Spleen (tissue), 11 donors: ENCODE results near the gene RELL1. TPM values are rescaled to one million over a fixed set of nuclear protein-coding genes. Genes with fewer than 3 reads are reported as not detected.

Source experiments
- DNase-seq: peaks from one replicate; pipeline ENCODE4 v3.0.0-alpha.2; 2020
- H3K27ac ChIP-seq, 8 donors: fragments of 200-600 bp; sonication (generic) in 7 of 8; 1 replicate in 4 of 8; 2 replicates in 4 of 8; pipeline versions ENCODE4 v1.5.0 to v1.8.0; 2016 to 2021; ENCODE audit warnings: inconsistent platforms in 4 of 8, mild to moderate bottlenecking in 4 of 8, moderate library complexity in 1 of 8
- H3K27me3 ChIP-seq, 7 donors: fragments of 200-600 bp; sonication (generic) in 6 of 7; replicated peaks in 1 of 7; 1 replicate in 4 of 7; 2 replicates in 3 of 7; pipeline versions ENCODE4 v1.5.0 to v1.8.0; 2016 to 2021; ENCODE audit warnings: inconsistent platforms in 3 of 7, mild to moderate bottlenecking in 1 of 7
- H3K36me3 ChIP-seq, 6 donors: fragments of 200-600 bp; sonication (generic) in 5 of 6; 1 replicate in 4 of 6; 2 replicates in 2 of 6; pipeline versions ENCODE4 v1.5.0 to v1.8.0; 2016 to 2021; ENCODE audit warnings: inconsistent platforms in 2 of 6
- H3K4me1 ChIP-seq, 6 donors: fragments of 200-600 bp; sonication (generic) in 5 of 6; 1 replicate in 3 of 6; 2 replicates in 3 of 6; pipeline versions ENCODE4 v1.5.0 to v1.8.0; 2016 to 2021; ENCODE audit warnings: inconsistent platforms in 3 of 6
- H3K4me3 ChIP-seq, 8 donors: fragments of 200-600 bp; sonication (generic) in 7 of 8; 1 replicate in 4 of 8; 2 replicates in 4 of 8; pipeline versions ENCODE4 v1.5.0 to v1.8.0; 2016 to 2021; ENCODE audit warnings: inconsistent platforms in 4 of 8, mild to moderate bottlenecking in 4 of 8, moderate library complexity in 2 of 8
- H3K9me3 ChIP-seq, 8 donors: fragments of 200-600 bp; sonication (generic) in 7 of 8; 1 replicate in 4 of 8; 2 replicates in 4 of 8; pipeline versions ENCODE4 v1.5.0 to v1.8.0; 2016 to 2021; ENCODE audit warnings: inconsistent platforms in 4 of 8
- CTCF ChIP-seq, 11 experiments: fragments of 200-600 bp in 7 of 11; fragments of 450-650 bp in 4 of 11; sonication (generic) in 4 of 11; IDR thresholded peaks in 8 of 11; conservative IDR thresholded peaks in 3 of 11; 1 replicate in 7 of 11; 2 replicates in 4 of 11; pipeline versions ENCODE4 v1.4.0 to v1.8.0; 2016 to 2021; ENCODE audit warnings: antibody characterized with exemption in 11 of 11, inconsistent platforms in 4 of 11, mild to moderate bottlenecking in 1 of 11
- POLR2A ChIP-seq, 3 donors: fragments of 450-650 bp; IDR thresholded peaks; one replicate each; pipeline ENCODE4 v1.5.1; 2017; ENCODE audit warnings: antibody characterized with exemption in 3 of 3, mild to moderate bottlenecking in 1 of 3
- POLR2AphosphoS5 ChIP-seq, 3 donors: sonication (generic); formaldehyde crosslinking; IDR thresholded peaks; one replicate each; pipeline ENCODE4 v1.5.1; 2017; ENCODE audit warnings: antibody characterized with exemption in 3 of 3
- WGBS, 5 donors: extraction: QIAGEN DNeasy Blood & Tissue Kit in 3 of 5; methylation state at CpG; one replicate each; pipeline versions ENCODE4 v1.1.5 to v1.1.7; 2013 to 2018; 5-methylcytosine and 5-hydroxymethylcytosine counted together
- intact Hi-C: fragments of 100-400 bp; cut with DNase I; formaldehyde crosslinking; loops from one replicate; pipeline ENCODE4 v1.15.0; 2023; ENCODE audit warnings: low total_unique reads
- polyA plus RNA-seq, 3 donors: library from polyadenylated mRNA; stranded (reverse); fragments of 200-250 nt; gene quantifications; one replicate each; pipeline ENCODE4 v1.2.1, GENCODE V29; 2013
- total RNA-seq, 7 donors: library from RNA; depleted of rRNA in 3 of 7; stranded (reverse); fragments of >200 nt in 3 of 7; fragmentation: NEBNext Ultra II Directional in 4 of 7; extraction: Animal tissue kit (Norgen Biotek cat#: 25700) in 4 of 7; gene quantifications; one replicate each; pipeline versions ENCODE4 v1.1.0 to v1.2.1, GENCODE V29; 2016 to 2021
- donor health status: healthy with polysubstance abuse.
- donor health status: DM: no; HTN: no; CAD: no; lungs with moderate emphysema.
- donor health status: DM: no; HTN: no; CAD: no.
- donor health status: Bipolar disorder and iron deficiency.
- donor health status: healthy.
- donor health status: DM: no; HTN: no; CAD: no.
- donor health status: DM: yes; HTN: yes; CAD: no.

Gene RELL1
- total and polyA plus RNA-seq, 10 donors: 0.59 to 70.4 (median 42.6) TPM

- intact Hi-C loops: loop anchor here (10.0 kb wide), 1 partner anchor 80 kb away; no protein-coding TSS in a partner anchor
- H3K4me3 ChIP-seq: peak overlapping the region; percentile 68 to 94 (median 85)
- 0 to 2% (median 1%) methylated on average over 16 of the region's 16 CpGs for WGBS, 5 donors
- H3K27ac ChIP-seq: peak overlapping the region; percentile 91 to 99 (median 95)
- peak in 1 of 3 donors; percentile 43 for TF ChIP-seq POLR2AphosphoS5 (IDR thresholded peaks at IDR 0.05)
- TF ChIP-seq POLR2A (IDR thresholded peaks at IDR 0.05): no peak
- H3K36me3 ChIP-seq: no peaks in the 10 kb centered on the region
- H3K9me3 ChIP-seq: no peaks in the 10 kb centered on the region
- no peak for DNase-seq
- H3K27me3 ChIP-seq: no peaks in the 10 kb centered on the region
- peaks cover 27 to 66% (median 49%) of the 10 kb centered on the region in 6 donors for H3K4me1 ChIP-seq
Measured at GRCh38 chr4:37685161-37685822, 884 bp downstream of the RELL1 start.

- DNase-seq: no peak
- no peaks in the 10 kb centered on the region for H3K36me3 ChIP-seq
- H3K4me3 ChIP-seq: peak overlapping the region in 1 of 8 donors; percentile 84
- intact Hi-C loops: loop anchor here (10.0 kb wide), 1 partner anchor 79 kb away; no protein-coding TSS in a partner anchor
- WGBS, 5 donors: 92 to 100% (median 97%) methylated on average over 2 of the region's 2 CpGs
- no peaks in the 10 kb centered on the region for H3K9me3 ChIP-seq
- no peaks in the 10 kb centered on the region for H3K27me3 ChIP-seq
- peak overlapping the region in 4 of 8 donors; percentile 95 to 99 (median 96) for H3K27ac ChIP-seq
- peaks cover 27 to 70% (median 51%) of the 10 kb centered on the region in 6 donors for H3K4me1 ChIP-seq
- TF ChIP-seq POLR2AphosphoS5 (IDR thresholded peaks at IDR 0.05) (no peak), POLR2A (IDR thresholded peaks at IDR 0.05) (no peak), CTCF (IDR thresholded peaks at IDR 0.05 in 8 of 11, conservative IDR thresholded peaks at IDR 0.05 in 3 of 11) (no peak)
Measured at GRCh38 chr4:37684154-37684553, 2.0 kb downstream of the RELL1 start.

DNA sequence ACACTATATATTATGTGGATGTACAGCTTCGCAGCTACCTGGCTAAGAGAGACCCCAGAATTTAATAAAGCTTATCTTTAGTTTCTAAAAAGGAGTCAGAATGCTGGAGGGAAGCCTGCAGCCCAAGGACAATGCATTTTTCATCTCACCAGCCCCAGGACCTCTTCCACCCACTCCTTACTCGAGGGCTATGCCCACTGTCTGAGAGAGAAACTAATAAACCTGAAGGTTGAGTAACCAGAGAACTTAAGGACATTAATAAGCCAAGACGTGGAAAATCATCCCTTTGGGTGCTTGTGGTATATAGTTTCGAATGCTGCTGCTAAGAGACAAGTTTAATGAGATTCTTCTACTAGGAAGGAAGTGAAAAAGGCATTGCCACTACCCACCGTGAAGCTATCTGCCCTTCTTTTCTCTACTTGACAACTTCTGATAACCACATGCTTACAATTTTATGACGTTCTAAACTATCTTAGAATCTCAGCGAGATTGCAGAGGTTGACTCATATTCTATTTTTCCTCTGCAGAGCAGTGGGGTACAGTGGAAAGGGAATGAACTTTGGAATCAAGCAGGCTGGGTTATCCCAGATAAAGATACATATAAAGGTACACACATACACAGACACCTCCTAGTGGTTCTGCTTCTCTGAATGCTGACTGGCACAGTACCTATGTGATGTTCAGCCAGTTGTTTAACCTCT is 3.3 kb downstream of the RELL1 start:
- DNase-seq: no peak
- Histone ChIP-seq H3K27me3 (no peaks in the 10 kb centered on the region), H3K4me1 (peaks cover 27 to 77% (median 54%) of the 10 kb centered on the region in 6 donors), H3K36me3 (no peaks in the 10 kb centered on the region), H3K4me3 (peak overlapping the region in 1 of 8 donors; percentile 15), H3K27ac (peak overlapping the region in 3 of 8 donors; percentile 18 to 50 (median 47)), H3K9me3 (no peaks in the 10 kb centered on the region)
- intact Hi-C loops: loop anchor here (10.0 kb wide), 1 partner anchor 78 kb away; no protein-coding TSS in a partner anchor
- TF ChIP-seq POLR2AphosphoS5 (IDR thresholded peaks at IDR 0.05) (no peak), CTCF (IDR thresholded peaks at IDR 0.05 in 8 of 11, conservative IDR thresholded peaks at IDR 0.05 in 3 of 11) (no peak)
- 31 to 43% (median 36%) methylated on average over 7 of the region's 7 CpGs for WGBS, 5 donors

GRCh38 chr4:37680089-37680488 is 6.1 kb downstream of the RELL1 start:
- DNase-seq: no peak
- H3K36me3 ChIP-seq: no peaks in the 10 kb centered on the region
- H3K27me3 ChIP-seq: no peaks in the 10 kb centered on the region
- TF ChIP-seq CTCF (IDR thresholded peaks at IDR 0.05 in 8 of 11, conservative IDR thresholded peaks at IDR 0.05 in 3 of 11): no peak
- TF ChIP-seq POLR2A (IDR thresholded peaks at IDR 0.05): no peak
- no peak for TF ChIP-seq POLR2AphosphoS5 (IDR thresholded peaks at IDR 0.05)
- intact Hi-C loops: loop anchor here (10.0 kb wide), 1 partner anchor 75 kb away; no protein-coding TSS in a partner anchor
- WGBS, 5 donors: 92 to 100% (median 98%) methylated on average over 1 of the region's 1 CpG
- H3K4me3 ChIP-seq: no peak overlapping the region
- peaks cover 39 to 88% (median 60%) of the 10 kb centered on the region in 6 donors for H3K4me1 ChIP-seq
- H3K27ac ChIP-seq: no peak overlapping the region
- no peaks in the 10 kb centered on the region for H3K9me3 ChIP-seq
